GM12878 (cell line): ENCODE measurements around the gene SSBP3. TPM values are rescaled to one million over a fixed set of nuclear protein-coding genes. Genes with fewer than 3 reads are reported as not detected.

ENCODE experiments used
- ATAC-seq: fragments of 200-7000 bp; cut with Tn5 transposase; 3 replicates; pipeline ENCODE4 v1.9.1; 2020; ENCODE audit warnings: mild to moderate bottlenecking, moderate library complexity
- BruUV-seq: library from RNA; stranded (reverse); fragments of 400-500 nt; replicated peaks from 2 replicates; lab custom pipeline; 2021; lab: Mats Ljungman, UMichigan
- CTCF ChIA-PET: fragments of 300-600 bp; sonication (Branson Sonifier 250); formaldehyde crosslinking; extraction: SDS; loops from one replicate; lab custom pipeline; 2021; ENCODE audit warnings: inconsistent platforms; lab: Yijun Ruan, JAX
- POLR2A ChIA-PET: fragments of 350-600 bp; formaldehyde crosslinking; extraction: SDS; loops from one replicate; lab custom pipeline; 2021; ENCODE audit warnings: inconsistent platforms; lab: Charles Lee
- RAD21 ChIA-PET: fragments of 300-600 bp; sonication (Branson Sonifier 250); formaldehyde crosslinking; loops from one replicate; lab custom pipeline; 2023; ENCODE audit warnings: antibody characterized with exemption; ENCODE audit not compliant: unreplicated experiment; lab: Charles Lee
- SMC1A ChIA-PET: fragments of 300-600 bp; sonication (Branson Sonifier 250); formaldehyde crosslinking; loops from one replicate; lab custom pipeline; 2023; ENCODE audit not compliant: unreplicated experiment, uncharacterized antibody; lab: Charles Lee
- DNase-seq: peaks from one replicate; pipeline ENCODE4 v3.0.0-alpha.2; 2011; ENCODE audit warnings: low read depth, low spot score
- FAIRE-seq: peaks from 3 replicates; lab custom pipeline; 2011; peaks lifted over from hg19 to GRCh38; lab: Jason Lieb, UNC
- H2AFZ ChIP-seq: 2 replicates; pipeline ENCODE4 v1.6.0; 2011; ENCODE audit warnings: low read depth, low read length, control low read depth; ENCODE audit not compliant: control insufficient read depth
- H3K27ac ChIP-seq: 2 replicates; pipeline ENCODE4 v1.5.1; 2011; ENCODE audit warnings: control low read depth; ENCODE audit not compliant: control insufficient read depth, insufficient read depth
- H3K27me3 ChIP-seq, 2 experiments: replicated peaks in 1 of 2; 2 replicates each; pipeline versions ENCODE4 v1.6.0 to v1.6.1; 2011; ENCODE audit warnings: low read length in 1 of 2; ENCODE audit not compliant: control insufficient read depth in 2 of 2, insufficient read depth in 2 of 2
- H3K36me3 ChIP-seq, 2 experiments: 2 replicates each; pipeline ENCODE4 v1.5.1; 2011; ENCODE audit warnings: low read length in 1 of 2; ENCODE audit not compliant: control insufficient read depth in 2 of 2, insufficient read depth in 2 of 2
- H3K4me1 ChIP-seq: 2 replicates; pipeline ENCODE4 v1.6.1; 2011; ENCODE audit warnings: mild to moderate bottlenecking, low read length, moderate library complexity, mixed read lengths; ENCODE audit not compliant: control insufficient read depth, insufficient read depth
- H3K4me2 ChIP-seq: 2 replicates; pipeline ENCODE4 v1.6.0; 2011; ENCODE audit warnings: control low read depth; ENCODE audit not compliant: control insufficient read depth, insufficient read depth
- H3K4me3 ChIP-seq: fragments of 200-600 bp; sonication (generic); 2 replicates; pipeline ENCODE4 v1.5.1; 2016
- H3K79me2 ChIP-seq: 2 replicates; pipeline ENCODE4 v1.6.0; 2011; ENCODE audit warnings: low read length; ENCODE audit not compliant: control insufficient read depth, insufficient read depth
- H3K9ac ChIP-seq: 2 replicates; pipeline ENCODE4 v1.8.0; 2011; ENCODE audit warnings: low read length, control low read depth, mixed read lengths; ENCODE audit not compliant: control insufficient read depth, insufficient read depth
- H3K9me3 ChIP-seq: replicated peaks from 3 replicates; pipeline ENCODE4 v1.5.1; 2011; ENCODE audit warnings: mild to moderate bottlenecking, low read length; ENCODE audit not compliant: control insufficient read depth, insufficient read depth
- H4K20me1 ChIP-seq: 2 replicates; pipeline ENCODE4 v1.6.0; 2011; ENCODE audit not compliant: control insufficient read depth, insufficient read depth
- ATF7 ChIP-seq: fragments of 450-650 bp; IDR thresholded peaks from 2 replicates; pipeline ENCODE4 v1.6.1; 2016; ENCODE audit warnings: low read depth, mild to moderate bottlenecking
- CBFB ChIP-seq: IDR thresholded peaks from 2 replicates; pipeline ENCODE4 v1.6.1; 2016; ENCODE audit warnings: antibody characterized with exemption, low read depth
- EED ChIP-seq: sonication (generic); IDR thresholded peaks from 2 replicates; pipeline ENCODE4 v1.6.1; 2016; ENCODE audit warnings: antibody characterized with exemption, low read depth
- EGR1 ChIP-seq, 2 experiments: IDR thresholded peaks; 1 replicate in 1 of 2; 2 replicates in 1 of 2; pipeline ENCODE4 v1.6.1; 2011 to 2012; ENCODE audit warnings: low read depth in 2 of 2, low read length in 2 of 2, borderline replicate concordance in 1 of 2, mild to moderate bottlenecking in 1 of 2, moderate library complexity in 1 of 2
- ETV6 ChIP-seq, 2 experiments: fragments of 450-650 bp in 1 of 2; IDR thresholded peaks in 1 of 2; conservative IDR thresholded peaks in 1 of 2; 2 replicates each; pipeline ENCODE4 v1.6.1; 2014; ENCODE audit warnings: antibody characterized with exemption in 1 of 2, borderline replicate concordance in 1 of 2, low read depth in 1 of 2, mild to moderate bottlenecking in 1 of 2, moderate library complexity in 1 of 2
- IKZF1 ChIP-seq: fragments of 450-650 bp; conservative IDR thresholded peaks from 2 replicates; pipeline ENCODE4 v1.6.1; 2017; ENCODE audit warnings: antibody characterized with exemption, mild to moderate bottlenecking
- IKZF2 ChIP-seq, 2 experiments: fragments of 450-650 bp; IDR thresholded peaks; 2 replicates each; pipeline ENCODE4 v1.6.1; 2017; ENCODE audit warnings: mild to moderate bottlenecking in 2 of 2, moderate library complexity in 2 of 2
- KDM1A ChIP-seq: fragments of 200-600 bp; sonication (generic); IDR thresholded peaks from 2 replicates; pipeline ENCODE4 v1.6.1; 2016; ENCODE audit warnings: borderline replicate concordance
- MAX ChIP-seq: IDR thresholded peaks from 2 replicates; pipeline ENCODE4 v1.6.1; 2012; ENCODE audit warnings: low read depth, low read length, improper control_type of control experiment
- SMARCA5 ChIP-seq: fragments of 450-650 bp; IDR thresholded peaks from 2 replicates; pipeline ENCODE4 v1.6.1; 2017; ENCODE audit warnings: mild to moderate bottlenecking
- SPI1 ChIP-seq: IDR thresholded peaks from 2 replicates; pipeline ENCODE4 v1.6.1; 2011; ENCODE audit warnings: low read depth, mild to moderate bottlenecking, low read length, moderate library complexity, borderline replicate concordance; ENCODE audit not compliant: insufficient read depth
- SREBF1 ChIP-seq: IDR thresholded peaks from 2 replicates; pipeline ENCODE4 v1.6.1; 2012; ENCODE audit warnings: mild to moderate bottlenecking, low read length
- USF2 ChIP-seq: IDR thresholded peaks from 2 replicates; pipeline ENCODE4 v1.6.1; 2011; ENCODE audit warnings: low read depth, low read length, improper control_type of control experiment, borderline replicate concordance
- ZNF687 ChIP-seq: fragments of 450-650 bp; IDR thresholded peaks from 2 replicates; pipeline ENCODE4 v1.6.1; 2017; ENCODE audit warnings: mild to moderate bottlenecking, moderate library complexity
- WGBS: methylation state at CpG from one replicate; pipeline ENCODE4 v1.1.6; 2016; ENCODE audit warnings: low lambda C conversion rate; ENCODE audit not compliant: insufficient replicate concordance, insufficient coverage; ENCODE audit errors: missing lambda C conversion rate; 5-methylcytosine and 5-hydroxymethylcytosine counted together
- in situ Hi-C: fragments of 300-500 bp; cut with MboI; formaldehyde crosslinking; loops from 9 replicates; pipeline ENCODE4 v1.14.3; 2018; ENCODE audit warnings: mixed read lengths
- intact Hi-C: fragments of 100-400 bp; cut with micrococcal nuclease; formaldehyde crosslinking; loops from one replicate; pipeline ENCODE4 v1.14.2; 2022; ENCODE audit not compliant: unreplicated experiment
- polyA plus RNA-seq, 11 experiments: library from polyadenylated mRNA; depleted of rRNA in 4 of 11; unstranded in 6 of 11; stranded (reverse) in 5 of 11; fragments of >200 nt; fragmentation: Nextera tagmentation in 4 of 11; fragmentation: Illumina TruSeq in 1 of 11; extraction: Ambion mirVana in 4 of 11; extraction: Trizol in 1 of 11; gene quantifications; 1 replicate in 1 of 11; 2 replicates in 10 of 11; pipeline versions ENCODE4 v1.2.1 to v1.2.3, GENCODE V29; 2011 to 2016; ENCODE audit warnings: inconsistent platforms in 2 of 11, missing spikeins in 2 of 11, low read depth in 1 of 11
- total RNA-seq, 4 experiments: library from RNA; depleted of rRNA in 3 of 4; stranded (reverse); fragments of >200 nt in 3 of 4; fragmentation: Illumina TruSeq in 1 of 4; extraction: Trizol in 1 of 4; gene quantifications; 2 replicates each; pipeline versions ENCODE4 v1.2.1 to v1.2.3, GENCODE V29; 2013 to 2021

The SSBP3 gene
- total and polyA plus RNA-seq, 10 of the 15 experiments (the other 5 are each of a cell fraction or from before 2014, with no cell fraction given), result 4.1 to 51.7 (median 17.1) TPM

GRCh38 chr1:54375298-54375697 is 30.9 kb downstream of the SSBP3 start:
- intact Hi-C loops, result no loop called here
- ChIA-PET CTCF (no interaction called here), POLR2A (no interaction called here), SMC1A (no interaction called here), RAD21 (interaction anchor here (1.4 to 4.6 kb wide), 2 partner anchors 15 to 31 kb away, joined by 3 to 25 read pairs; partner anchors contain the start of gene SSBP3)
- Histone ChIP-seq H3K4me3 (no peak overlapping the region), H3K27ac (peak overlapping the region; percentile 93), H3K4me2 (no peak overlapping the region), H2AFZ (no peak overlapping the region), H3K36me3 (peaks cover 0 to 1% of the 10 kb centered on the region in 2 experiments; a peak in 2 of 4 replicates), H4K20me1 (no peaks in the 10 kb centered on the region), H3K27me3 (no peaks in the 10 kb centered on the region), H3K9me3 (no peaks in the 10 kb centered on the region), H3K79me2 (peaks cover 66% of the 10 kb centered on the region), H3K4me1 (peaks cover 78% of the 10 kb centered on the region), H3K9ac (no peak overlapping the region)
- in situ Hi-C loops, result no loop called here
- DNase-seq (no peak), ATAC-seq (no peak), FAIRE-seq (no peak)
- TF ChIP-seq MAX (no peak), USF2 (no peak), IKZF2 (IDR thresholded peaks at IDR 0.05) (no peak), EED (no peak), ATF7 (no peak), SREBF1 (no peak), SPI1 (no peak), ETV6 (conservative IDR thresholded peaks at IDR 0.05 in 1 of 2, IDR thresholded peaks at IDR 0.05 in 1 of 2; ENCODE audit: borderline replicate concordance in 1 of 2, low read depth in 1 of 2) (no peak), CBFB (no peak), IKZF1 (no peak), EGR1 (IDR thresholded peaks at IDR 0.05; ENCODE audit: borderline replicate concordance in 1 of 2, low read depth in 2 of 2, low read length in 2 of 2) (no peak), SMARCA5 (no peak), KDM1A (no peak), ZNF687 (no peak)
- 79% methylated on average over 3 of the region's 3 CpGs for WGBS
- BruUV-seq, result no TSS peak
